HEK293T (cell line): Measurements from ENCODE around the gene S100A12.
"Not testable (repeated sequence)": the region's sequence is repeated elsewhere in the genome, so short reads cannot be mapped to it uniquely, and the experiment has no call there.

Experiments used
- CTCF ChIA-PET: fragments of 350-600 bp; formaldehyde crosslinking; extraction: SDS; loops from one replicate; lab custom pipeline; 2021; ENCODE audit warnings: antibody characterized with exemption, inconsistent platforms; lab: Yijun Ruan, JAX
- POLR2A ChIA-PET: fragments of 350-600 bp; formaldehyde crosslinking; extraction: SDS; loops from one replicate; lab custom pipeline; 2020; ENCODE audit warnings: antibody characterized with exemption, inconsistent platforms; lab: Yijun Ruan, JAX
- DNase-seq: peaks from one replicate; pipeline ENCODE4 v3.0.0; 2012; ENCODE audit warnings: mixed read lengths; ENCODE audit errors: extremely low spot score
- ARNT ChIP-seq: fragments of 450-650 bp; IDR thresholded peaks from 2 replicates; pipeline ENCODE4 v1.6.1; 2017; ENCODE audit warnings: mild to moderate bottlenecking
- BHLHE40 ChIP-seq: fragments of 450-650 bp; IDR thresholded peaks from 2 replicates; pipeline ENCODE4 v1.6.1; 2016; ENCODE audit warnings: mild to moderate bottlenecking, moderate library complexity, borderline replicate concordance
- CTBP1 ChIP-seq: fragments of 450-650 bp; IDR thresholded peaks from 2 replicates; pipeline ENCODE4 v1.6.1; 2016; ENCODE audit warnings: borderline replicate concordance
- ELF4 ChIP-seq: fragments of 450-650 bp; IDR thresholded peaks from 2 replicates; pipeline ENCODE4 v1.6.1; 2017; ENCODE audit warnings: antibody characterized with exemption
- FOXA1 ChIP-seq: fragments of 450-650 bp; IDR thresholded peaks from 2 replicates; pipeline ENCODE4 v1.6.1; 2016; ENCODE audit warnings: mild to moderate bottlenecking
- FOXK2 ChIP-seq: fragments of 450-650 bp; IDR thresholded peaks from 2 replicates; pipeline ENCODE4 v1.6.1; 2016; ENCODE audit warnings: mild to moderate bottlenecking
- FOXM1 ChIP-seq: fragments of 450-650 bp; IDR thresholded peaks from 2 replicates; pipeline ENCODE4 v1.6.1; 2017; ENCODE audit warnings: mild to moderate bottlenecking, borderline replicate concordance
- HDGF ChIP-seq: fragments of 450-650 bp; IDR thresholded peaks from 2 replicates; pipeline ENCODE4 v1.6.1; 2017; ENCODE audit warnings: antibody characterized with exemption, borderline replicate concordance
- L3MBTL2 ChIP-seq: fragments of 450-650 bp; conservative IDR thresholded peaks from 2 replicates; pipeline ENCODE4 v1.6.1; 2016; ENCODE audit warnings: mild to moderate bottlenecking
- LEF1 ChIP-seq: fragments of 450-650 bp; IDR thresholded peaks from 2 replicates; pipeline ENCODE4 v1.6.1; 2017; ENCODE audit warnings: mild to moderate bottlenecking, borderline replicate concordance
- NFRKB ChIP-seq: fragments of 450-650 bp; IDR thresholded peaks from 2 replicates; pipeline ENCODE4 v1.6.1; 2016; ENCODE audit warnings: mild to moderate bottlenecking, moderate library complexity
- SP1 ChIP-seq: fragments of 450-650 bp; IDR thresholded peaks from 2 replicates; pipeline ENCODE4 v1.6.1; 2017
- SUZ12 ChIP-seq: fragments of 450-650 bp; IDR thresholded peaks from 2 replicates; pipeline ENCODE4 v1.6.1; 2016; ENCODE audit warnings: mild to moderate bottlenecking
- TARDBP ChIP-seq: fragments of 450-650 bp; IDR thresholded peaks from 2 replicates; pipeline ENCODE4 v1.6.1; 2016
- ZNF384 ChIP-seq: fragments of 450-650 bp; IDR thresholded peaks from 2 replicates; pipeline ENCODE4 v1.6.1; 2016
- TF ChIP-seq, protein P1 (sequence below): fragments of 450-650 bp; IDR thresholded peaks from 2 replicates; pipeline ENCODE4 v1.6.1; 2016

S100A12 gene

DNA sequence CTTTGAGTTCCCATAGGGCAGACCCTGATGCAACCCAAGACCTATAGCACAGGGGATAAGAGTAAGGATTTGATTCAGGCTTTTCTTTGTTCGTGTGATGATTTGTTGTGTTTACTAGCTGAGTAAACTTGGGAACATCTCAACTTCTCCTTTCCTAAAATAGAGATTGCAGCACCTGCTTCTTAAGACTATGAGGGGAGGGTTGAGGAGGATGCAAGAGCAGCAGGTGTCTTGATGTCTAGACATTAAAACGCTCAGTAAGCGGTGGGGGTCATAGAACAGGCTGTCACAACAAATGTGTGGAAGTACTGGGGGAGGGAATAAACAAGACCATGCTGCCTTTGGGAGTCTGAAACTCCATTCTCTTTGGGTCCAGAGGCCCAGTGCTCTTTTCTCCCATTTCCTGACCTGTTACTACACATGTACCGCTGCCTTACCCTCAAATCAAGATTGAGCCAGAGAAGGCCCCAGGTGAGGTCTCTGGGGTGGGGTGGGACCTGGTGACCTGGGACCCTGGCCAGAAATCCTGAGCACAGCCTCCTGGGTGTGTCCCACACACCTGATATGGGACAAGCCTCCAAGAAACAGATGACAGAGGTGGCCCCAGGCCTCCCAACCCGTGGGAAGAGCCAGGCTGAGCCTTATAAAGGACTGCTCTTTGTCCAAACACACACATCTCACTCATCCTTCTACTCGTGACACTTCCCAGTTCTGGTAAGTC, 40.6 kb upstream of the S100A12 start, which contains the start of gene S100A7A:
Gene S100A7A (plus strand): TSS at position 671 of the 721 bp plus-strand sequence. CDS start 1,563 bp downstream, outside the sequence.
- no peak for DNase-seq
- CTCF ChIA-PET = no interaction called here
- no peak for TF ChIP-seq HDGF

DNA sequence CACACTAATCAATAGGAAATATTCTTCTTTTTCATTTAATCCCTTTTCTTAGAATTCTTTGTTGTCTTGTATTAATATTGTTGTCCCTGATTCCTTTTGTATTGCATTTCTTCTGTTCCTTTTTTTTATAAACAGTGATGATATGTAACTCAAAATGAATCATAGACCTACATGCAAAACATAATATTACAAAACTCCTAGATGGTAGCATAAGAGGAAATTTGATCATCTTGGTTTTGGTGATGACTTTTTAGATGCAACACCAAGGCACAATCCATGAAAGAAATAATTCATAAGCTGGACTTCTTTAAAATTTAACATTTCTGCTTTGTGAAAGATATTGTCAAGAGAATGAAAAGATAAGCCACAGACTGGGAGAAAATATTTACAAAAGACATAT, 38.5 kb upstream of the S100A12 start:
- POLR2A ChIA-PET, CTCF ChIA-PET, DNase-seq: not testable (repeated sequence)

More for the DNA sequence above, 40.6 kb upstream of the S100A12 start, which contains the start of gene S100A7A:
- POLR2A ChIA-PET = no interaction called here

DNA sequence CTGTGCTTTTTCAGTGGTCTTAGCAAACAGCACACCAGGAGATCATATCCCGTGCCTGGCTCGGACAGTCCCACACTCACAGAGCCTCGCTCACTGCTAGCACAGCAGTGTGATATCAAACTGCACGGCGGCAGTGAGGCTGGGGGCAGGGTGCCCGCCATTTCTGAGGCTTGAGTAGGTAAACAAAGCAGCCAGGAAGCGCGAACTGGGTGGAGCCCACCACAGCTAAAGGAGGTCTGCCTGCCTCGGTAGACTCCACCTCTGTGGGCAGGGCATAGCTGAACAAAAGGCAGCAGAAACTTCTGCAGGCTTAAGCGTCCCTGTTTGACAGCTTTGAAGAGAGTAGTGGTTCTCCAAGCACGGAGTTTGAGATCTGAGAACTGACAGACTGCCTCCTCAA, 31.9 kb upstream of the S100A12 start:
- POLR2A ChIA-PET, CTCF ChIA-PET: not testable (repeated sequence)

DNA sequence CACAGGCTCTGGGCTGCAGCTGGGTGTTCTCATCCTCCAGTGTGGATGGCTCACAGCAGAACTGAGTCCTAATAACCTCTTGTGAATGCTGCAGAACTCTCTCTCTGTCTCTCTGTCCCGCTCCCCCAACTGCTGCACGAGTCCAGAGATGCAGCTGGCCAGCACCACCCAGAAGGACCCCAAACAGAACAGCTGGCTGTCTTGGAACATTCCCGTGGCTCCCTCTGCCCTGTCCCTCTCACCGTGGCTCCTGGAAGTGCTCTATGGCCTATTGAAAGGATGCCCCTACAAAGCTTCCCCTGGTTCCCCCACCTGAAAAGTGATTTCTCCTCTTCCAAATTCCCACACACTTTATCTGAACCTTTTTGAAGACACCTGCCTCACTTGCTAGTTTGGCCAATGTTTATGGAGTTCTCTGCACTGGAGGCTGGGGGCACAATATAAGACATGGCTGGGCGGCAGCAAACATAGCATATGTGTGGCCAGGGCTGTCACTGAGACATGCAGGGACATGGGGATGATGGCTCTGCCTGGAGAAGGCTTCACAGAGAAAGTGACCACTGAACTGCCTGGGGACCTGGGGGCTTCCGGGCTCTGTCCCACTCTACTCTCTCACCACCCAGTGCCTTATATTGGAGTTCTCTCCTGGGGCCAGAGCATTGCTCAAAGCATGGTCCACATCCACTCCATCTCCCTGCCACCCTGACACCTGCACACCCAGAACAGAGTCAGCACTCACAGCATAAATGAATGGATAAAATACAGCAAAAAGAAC, 30.6 kb upstream of the S100A12 start:
- CTCF ChIA-PET = interaction anchor here (0.6 kb wide), 1 partner anchor 481 kb away, joined by 3 read pairs; no protein-coding TSS in a partner anchor
- DNase-seq, POLR2A ChIA-PET: not testable (repeated sequence)

More for the DNA sequence above, 31.9 kb upstream of the S100A12 start:
- DNase-seq = not testable (repeated sequence)

DNA sequence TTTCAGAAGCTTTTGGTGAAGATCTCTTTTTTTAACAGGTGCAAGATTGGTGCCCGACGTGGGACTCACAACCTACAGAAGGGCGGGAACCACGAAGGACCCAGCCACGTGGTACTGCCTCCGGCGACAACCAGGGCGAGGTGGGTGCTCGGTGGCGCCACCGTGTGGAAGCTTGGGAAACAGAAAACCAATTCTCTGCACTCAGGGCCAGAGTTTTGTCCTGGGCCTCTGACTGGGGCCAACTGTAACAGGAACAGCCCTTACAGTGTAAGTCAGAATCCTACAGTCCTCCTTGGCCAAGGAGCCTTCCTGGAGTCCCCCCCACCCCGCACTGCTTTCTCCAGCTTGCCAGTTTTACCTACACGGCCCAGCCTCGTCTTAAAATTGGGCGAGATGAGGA, 29.3 kb upstream of the S100A12 start:
- peak; percentile 100 for TF ChIP-seq L3MBTL2
- no peak for TF ChIP-seq FOXM1
- ChIA-PET POLR2A (no interaction called here), CTCF (interaction anchor here (0.8 kb wide), 1 partner anchor 49 kb away, joined by 3 read pairs; no protein-coding TSS in a partner anchor)
- peak; percentile 76 for DNase-seq

DNA sequence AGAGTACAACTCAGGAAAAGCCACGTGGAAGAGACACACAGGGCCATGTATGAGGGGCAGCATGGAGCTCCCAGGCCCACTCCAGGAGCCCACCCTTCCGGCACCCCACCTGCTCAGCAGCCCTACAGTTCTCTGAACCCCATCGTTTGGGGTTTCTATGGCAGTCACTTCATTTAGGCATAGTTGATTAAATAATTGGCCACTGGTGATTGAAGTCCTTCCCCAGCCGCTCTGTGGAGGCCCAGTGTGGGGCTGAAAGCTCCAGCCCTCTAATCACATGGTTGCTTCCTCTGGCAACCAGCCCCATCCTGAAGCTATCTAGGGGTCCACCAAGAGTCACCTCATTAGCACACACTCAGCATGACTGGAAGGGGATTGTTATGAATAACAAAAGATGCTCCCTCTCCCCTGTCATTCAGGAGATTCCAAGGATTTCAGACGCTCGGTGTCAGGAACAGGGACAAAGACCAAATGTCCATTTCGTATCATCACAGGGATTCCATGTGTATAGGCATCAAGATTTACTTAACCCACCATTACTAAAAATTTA, 28.7 kb upstream of the S100A12 start:
- CTCF ChIA-PET = interaction anchor here (0.8 kb wide), 1 partner anchor 49 kb away, joined by 3 read pairs; no protein-coding TSS in a partner anchor
- POLR2A ChIA-PET = no interaction called here
- DNase-seq = no peak
- TF ChIP-seq SP1 = no peak
- TF ChIP-seq ELF4 = no peak
- TF ChIP-seq CTBP1 = no peak
- TF ChIP-seq NFRKB = no peak
- no peak for TF ChIP-seq L3MBTL2

DNA sequence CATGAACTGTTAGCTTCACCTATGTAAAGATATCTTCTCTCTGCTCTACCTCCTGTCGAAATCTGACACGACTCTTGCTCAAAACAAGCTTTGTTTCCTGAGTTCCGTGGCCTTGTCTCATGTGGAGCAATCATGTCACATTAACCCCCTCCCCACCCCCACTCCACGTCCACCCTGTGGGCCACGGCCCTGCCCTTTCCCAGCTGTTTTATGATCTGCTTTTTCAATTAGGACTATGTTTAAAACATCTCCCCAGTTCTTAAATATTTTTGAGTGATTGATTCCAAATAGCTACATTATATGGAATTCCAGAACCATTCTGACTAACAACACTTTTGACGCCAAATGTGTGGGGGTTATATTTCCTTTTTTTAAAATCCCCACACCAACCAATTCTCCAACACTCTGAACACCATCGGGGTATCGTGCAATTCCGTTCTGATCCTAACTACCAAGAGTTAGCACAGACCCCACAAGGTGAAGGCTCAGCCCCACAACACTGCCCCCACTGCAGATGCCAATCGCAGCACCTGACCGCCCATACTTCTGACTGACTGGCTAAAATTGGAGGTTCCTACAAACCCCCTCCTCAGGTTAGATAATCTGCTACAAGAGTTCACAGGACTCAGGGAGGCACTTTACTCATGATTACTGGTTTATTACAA, 28.1 kb upstream of the S100A12 start:
- POLR2A ChIA-PET = no interaction called here

DNA sequence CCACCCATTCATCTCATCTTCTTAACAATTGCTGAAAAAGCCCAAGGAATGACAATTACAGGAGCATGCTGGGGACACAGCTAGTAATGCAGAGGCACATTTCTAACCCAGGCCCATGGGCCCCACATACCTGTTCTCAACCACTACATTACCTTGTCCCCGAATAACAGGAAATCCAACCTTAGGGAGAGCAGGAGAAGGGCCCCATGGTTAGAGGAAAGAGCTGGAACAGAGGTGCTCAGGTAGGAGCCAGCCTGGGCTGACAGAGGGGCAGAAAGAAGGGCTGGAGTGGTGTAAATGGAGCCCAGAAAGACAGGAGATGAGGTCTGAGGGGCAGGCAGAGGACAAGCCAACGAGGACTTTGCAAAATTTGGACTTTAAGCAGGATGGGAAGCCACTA, 26.8 kb upstream of the S100A12 start:
- CTCF ChIA-PET = interaction anchor here (1.1 kb wide), 1 partner anchor 92 kb away, joined by 3 read pairs; no protein-coding TSS in a partner anchor
- no peak for DNase-seq
- TF ChIP-seq LEF1 = no peak
- TF ChIP-seq HDGF = no peak
- TF ChIP-seq L3MBTL2 = no peak
- TF ChIP-seq NFRKB = no peak
- TF ChIP-seq BHLHE40 = no peak
- no peak for TF ChIP-seq ZNF384
- TF ChIP-seq FOXA1 = no peak
- TF ChIP-seq, protein P1, sequence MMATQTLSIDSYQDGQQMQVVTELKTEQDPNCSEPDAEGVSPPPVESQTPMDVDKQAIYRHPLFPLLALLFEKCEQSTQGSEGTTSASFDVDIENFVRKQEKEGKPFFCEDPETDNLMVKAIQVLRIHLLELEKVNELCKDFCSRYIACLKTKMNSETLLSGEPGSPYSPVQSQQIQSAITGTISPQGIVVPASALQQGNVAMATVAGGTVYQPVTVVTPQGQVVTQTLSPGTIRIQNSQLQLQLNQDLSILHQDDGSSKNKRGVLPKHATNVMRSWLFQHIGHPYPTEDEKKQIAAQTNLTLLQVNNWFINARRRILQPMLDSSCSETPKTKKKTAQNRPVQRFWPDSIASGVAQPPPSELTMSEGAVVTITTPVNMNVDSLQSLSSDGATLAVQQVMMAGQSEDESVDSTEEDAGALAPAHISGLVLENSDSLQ = no peak
- POLR2A ChIA-PET = no interaction called here

More for the DNA sequence above, 28.1 kb upstream of the S100A12 start:
- DNase-seq = no peak
- TF ChIP-seq NFRKB (no peak), ARNT (no peak), FOXA1 (no peak), HDGF (no peak)
- CTCF ChIA-PET = no interaction called here

DNA sequence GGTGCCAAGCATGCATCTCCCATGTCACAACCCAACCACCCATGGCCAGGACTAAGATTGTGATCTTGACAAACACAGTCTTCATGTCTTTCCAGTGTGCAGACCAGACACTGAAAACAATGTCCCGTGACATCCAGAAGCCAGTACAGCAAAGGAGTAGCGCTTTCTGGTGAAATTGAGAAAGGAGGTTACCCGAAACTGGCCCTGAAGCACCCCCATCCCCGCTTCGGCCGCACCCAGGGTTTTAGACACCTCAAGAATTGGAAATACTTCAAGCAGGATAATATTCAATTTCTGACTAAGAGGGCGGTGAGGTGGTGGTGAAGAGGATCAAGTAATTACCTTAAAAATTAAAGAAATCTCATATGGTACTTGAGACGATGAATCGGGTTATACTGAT, 26.0 kb upstream of the S100A12 start:
- POLR2A ChIA-PET = no interaction called here
- CTCF ChIA-PET = no interaction called here
- no peak for TF ChIP-seq FOXM1
- no peak for TF ChIP-seq NFRKB
- TF ChIP-seq FOXA1 = no peak
- TF ChIP-seq ELF4 = no peak
- no peak for TF ChIP-seq TARDBP
- TF ChIP-seq SUZ12 = no peak
- no peak for TF ChIP-seq ZNF384
- no peak for TF ChIP-seq L3MBTL2
- TF ChIP-seq SP1 = no peak
- TF ChIP-seq, protein P1 = no peak
- no peak for TF ChIP-seq CTBP1
- no peak for TF ChIP-seq ARNT
- no peak for TF ChIP-seq BHLHE40
- TF ChIP-seq FOXK2 = no peak
- TF ChIP-seq HDGF = no peak
- TF ChIP-seq LEF1 = no peak
- DNase-seq = no peak
